GM18873 (cell line): ENCODE measurements around the gene LRRC2.

ENCODE experiments used
- ATAC-seq: cut with Tn5 transposase; IDR thresholded peaks from one replicate; pipeline ENCODE4 v1.9.1; 2021; ENCODE audit warnings: mild to moderate bottlenecking, moderate library complexity, moderate number of reproducible peaks; ENCODE audit not compliant: unreplicated experiment, low FRiP score

LRRC2 gene

GRCh38 chr3:46483825-46484224 is 82.3 kb downstream of the LRRC2 start:
- ATAC-seq, result no peak

- no peak for ATAC-seq
Measured at GRCh38 chr3:46482632-46483350, 83.3 kb downstream of the LRRC2 start.

GRCh38 chr3:46481636-46482035 is 84.5 kb downstream of the LRRC2 start:
- no peak for ATAC-seq

GRCh38 chr3:46480491-46481195 is 85.5 kb downstream of the LRRC2 start:
- ATAC-seq, result no peak

GRCh38 chr3:46479696-46480095 is 86.4 kb downstream of the LRRC2 start:
- ATAC-seq, result no peak

GRCh38 chr3:46479021-46479420 is 87.1 kb downstream of the LRRC2 start:
- no peak for ATAC-seq

- no peak for ATAC-seq
Measured at GRCh38 chr3:46478341-46478740, 87.8 kb downstream of the LRRC2 start.

- no peak for ATAC-seq
Measured at GRCh38 chr3:46477756-46478155, 88.3 kb downstream of the LRRC2 start.

GRCh38 chr3:46477145-46477544 is 89.0 kb downstream of the LRRC2 start:
- no peak for ATAC-seq

- no peak for ATAC-seq
Measured at GRCh38 chr3:46472736-46473135, 93.4 kb downstream of the LRRC2 start.

- ATAC-seq, result no peak
Measured at GRCh38 chr3:46471371-46471914, 94.7 kb downstream of the LRRC2 start.

GRCh38 chr3:46470831-46471230 is 95.3 kb downstream of the LRRC2 start:
- ATAC-seq, result no peak

GRCh38 chr3:46469680-46470357 is 96.3 kb downstream of the LRRC2 start:
- ATAC-seq, result no peak

GRCh38 chr3:46468753-46469600 is 97.1 kb downstream of the LRRC2 start:
- ATAC-seq, result no peak

GRCh38 chr3:46467562-46467961 is 98.5 kb downstream of the LRRC2 start:
- ATAC-seq, result no peak

- ATAC-seq, result no peak
Measured at GRCh38 chr3:46466871-46467403, 99.2 kb downstream of the LRRC2 start.

GRCh38 chr3:46466273-46466672 is 99.8 kb downstream of the LRRC2 start:
- no peak for ATAC-seq
